AG09319 (cell line): ENCODE results near the gene HSPA1L.
"Not testable (repeated sequence)": the region's sequence is repeated elsewhere in the genome, so short reads cannot be mapped to it uniquely, and the experiment has no call there.

Source experiments
- DNase-seq: peaks from one replicate; pipeline ENCODE4 v3.0.0-alpha.2; 2010; ENCODE audit warnings: low read depth; ENCODE audit errors: extremely low read depth
- TF ChIP-seq, protein P1 (sequence below): IDR thresholded peaks from 2 replicates; pipeline ENCODE4 v1.5.1; 2011; ENCODE audit warnings: low read depth, mild to moderate bottlenecking, inconsistent platforms, low read length, moderate library complexity

Gene HSPA1L

DNA sequence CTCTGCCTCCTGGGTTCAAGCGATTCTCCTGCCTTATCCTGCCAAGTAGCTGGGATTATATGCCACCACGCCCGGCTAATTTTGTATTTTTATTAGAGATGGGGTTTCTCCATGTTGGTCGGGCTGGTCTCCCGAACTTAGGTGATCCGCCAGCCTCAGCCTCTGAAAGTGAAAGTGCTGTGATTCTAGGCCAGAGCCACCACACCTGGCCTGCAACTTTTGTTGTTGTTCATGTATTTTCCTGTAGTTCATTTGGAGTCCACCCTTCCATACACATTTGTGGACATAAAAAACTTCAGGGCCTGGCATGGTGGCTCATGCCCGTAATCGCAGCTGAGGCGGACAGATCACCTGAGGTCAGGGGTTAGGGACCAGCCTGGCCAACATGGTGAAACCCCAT lies 27.0 kb upstream of the HSPA1L start:
- no peak for DNase-seq
- TF ChIP-seq, protein P1, sequence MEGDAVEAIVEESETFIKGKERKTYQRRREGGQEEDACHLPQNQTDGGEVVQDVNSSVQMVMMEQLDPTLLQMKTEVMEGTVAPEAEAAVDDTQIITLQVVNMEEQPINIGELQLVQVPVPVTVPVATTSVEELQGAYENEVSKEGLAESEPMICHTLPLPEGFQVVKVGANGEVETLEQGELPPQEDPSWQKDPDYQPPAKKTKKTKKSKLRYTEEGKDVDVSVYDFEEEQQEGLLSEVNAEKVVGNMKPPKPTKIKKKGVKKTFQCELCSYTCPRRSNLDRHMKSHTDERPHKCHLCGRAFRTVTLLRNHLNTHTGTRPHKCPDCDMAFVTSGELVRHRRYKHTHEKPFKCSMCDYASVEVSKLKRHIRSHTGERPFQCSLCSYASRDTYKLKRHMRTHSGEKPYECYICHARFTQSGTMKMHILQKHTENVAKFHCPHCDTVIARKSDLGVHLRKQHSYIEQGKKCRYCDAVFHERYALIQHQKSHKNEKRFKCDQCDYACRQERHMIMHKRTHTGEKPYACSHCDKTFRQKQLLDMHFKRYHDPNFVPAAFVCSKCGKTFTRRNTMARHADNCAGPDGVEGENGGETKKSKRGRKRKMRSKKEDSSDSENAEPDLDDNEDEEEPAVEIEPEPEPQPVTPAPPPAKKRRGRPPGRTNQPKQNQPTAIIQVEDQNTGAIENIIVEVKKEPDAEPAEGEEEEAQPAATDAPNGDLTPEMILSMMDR = no peak

- not testable (repeated sequence) for DNase-seq
Measured at GRCh38 chr6:31839779-31840126, 24.7 kb upstream of the HSPA1L start.

GRCh38 chr6:31838968-31839367 lies 23.9 kb upstream of the HSPA1L start:
- TF ChIP-seq, protein P1 = no peak

DNA sequence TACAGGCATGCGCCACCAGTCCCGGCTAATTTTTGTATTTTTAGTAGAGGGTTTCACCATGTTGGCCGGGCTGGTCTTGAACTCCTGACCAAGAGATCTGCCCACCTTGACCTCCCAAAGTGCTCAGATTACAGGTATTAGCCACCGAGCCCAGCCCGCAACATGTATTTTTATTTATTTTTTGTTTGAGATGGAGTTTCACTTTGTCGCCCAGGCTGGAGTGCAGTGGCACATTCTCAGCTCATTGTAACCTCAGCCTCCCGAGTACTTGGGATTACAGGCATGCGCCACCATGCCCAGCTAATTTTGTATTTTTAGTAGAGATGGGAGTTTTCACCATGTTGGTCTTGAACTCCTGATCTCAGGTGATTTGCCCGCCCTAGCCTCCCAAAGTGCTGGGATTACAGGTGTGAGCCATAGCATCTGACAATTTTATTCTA lies 23.1 kb upstream of the HSPA1L start:
- not testable (repeated sequence) for DNase-seq

More at GRCh38 chr6:31838968-31839367, 23.9 kb upstream of the HSPA1L start:
- DNase-seq = no peak

GRCh38 chr6:31837369-31838113 lies 22.5 kb upstream of the HSPA1L start:
- TF ChIP-seq, protein P1 = no peak
- no peak for DNase-seq

- DNase-seq = no peak
- TF ChIP-seq, protein P1 = peak; percentile 21
Measured at GRCh38 chr6:31836474-31837368, 21.6 kb upstream of the HSPA1L start.

DNA sequence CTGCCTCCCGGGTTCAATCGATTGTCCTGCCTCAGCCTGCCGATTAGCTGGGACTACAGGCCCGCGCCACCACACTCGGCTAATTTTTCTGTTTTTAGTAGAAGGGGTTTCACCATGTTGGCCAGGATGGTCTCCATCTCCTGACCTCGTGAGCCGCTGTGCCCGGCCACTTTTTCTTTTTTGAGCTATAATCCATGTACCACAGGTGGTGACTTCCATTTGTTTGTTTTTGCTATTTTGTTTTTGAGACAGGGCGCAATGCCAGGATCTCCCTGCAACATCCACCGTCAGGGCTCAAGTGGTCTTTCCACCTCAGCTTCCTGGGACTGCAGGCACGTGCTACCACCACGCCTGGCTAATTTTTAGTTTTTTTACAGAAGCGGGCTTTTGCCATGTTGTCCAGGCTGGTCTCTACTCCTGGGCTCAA lies 21.0 kb upstream of the HSPA1L start:
- no peak for DNase-seq
- TF ChIP-seq, protein P1 = no peak

- TF ChIP-seq, protein P1 = no peak
- DNase-seq = peak; percentile 60
Measured at GRCh38 chr6:31834367-31835250, 19.5 kb upstream of the HSPA1L start.
